ENCODE measurements around the gene REV3L. TPM values are rescaled to one million over a fixed set of nuclear protein-coding genes. Genes with fewer than 3 reads are reported as not detected.

The REV3L gene
- total and polyA plus RNA-seq, 9 of the 15 experiments (the other 6 are each of a cell fraction or from before 2014, with no cell fraction given) = 5.5 to 24.4 (median 14.4) TPM

DNA sequence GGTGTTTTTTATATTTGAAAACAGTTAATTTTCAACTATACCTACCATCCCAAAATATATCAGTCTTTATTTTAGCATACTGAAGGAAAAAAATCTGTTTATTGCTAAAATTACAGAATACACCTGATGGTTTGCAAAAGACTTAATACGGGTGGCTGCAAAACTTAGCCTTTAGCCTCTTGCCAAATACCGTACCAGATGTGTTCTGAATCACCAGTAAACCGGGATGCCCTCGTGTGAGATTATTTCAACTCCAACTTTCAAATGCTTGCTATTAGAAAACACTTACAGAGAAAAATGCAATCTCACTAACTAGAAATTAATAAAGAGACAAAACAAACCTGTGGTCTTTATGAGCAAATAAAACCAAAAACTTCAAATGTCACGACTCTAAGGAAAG, 36.0 kb downstream of the REV3L start:
- Histone ChIP-seq H3K9ac (ENCODE audit: insufficient read depth in 1 of 2, low read depth in 2 of 2, low read length in 2 of 2) (no peak overlapping the region), H3K27ac (ENCODE audit: extremely low read depth, low read depth, low read length) (no peak overlapping the region), H3K4me1 (replicated peaks in 1 of 2; ENCODE audit: control insufficient read depth in 2 of 2, insufficient read depth in 2 of 2, low read length in 2 of 2) (no peaks in the 10 kb centered on the region; a peak in 1 of 5 replicates), H2AFZ (ENCODE audit: low read depth, low read length) (no peak overlapping the region), H3K27me3 (ENCODE audit: control insufficient read depth in 2 of 2, insufficient read depth in 2 of 2, low read length in 2 of 2) (no peaks in the 10 kb centered on the region), H4K20me1 (replicated peaks; ENCODE audit: control insufficient read depth, insufficient read depth, low read length) (no peaks in the 10 kb centered on the region), H3K9me1 (ENCODE audit: control insufficient read depth, insufficient read depth, low read length) (no peaks in the 10 kb centered on the region), H3K79me2 (ENCODE audit: control insufficient read depth, insufficient read depth, low read length) (peaks cover 47% of the 10 kb centered on the region), H3K36me3 (ENCODE audit: control insufficient read depth, insufficient read depth, low read length) (no peaks in the 10 kb centered on the region), H3K9me3 (replicated peaks; ENCODE audit: control insufficient read depth, insufficient read depth, low read depth, low read length) (no peaks in the 10 kb centered on the region), H3K4me2 (ENCODE audit: insufficient read depth, low read length) (no peak overlapping the region), H3K4me3 (no peak overlapping the region)
- BruUV-seq (replicated peaks) = no TSS peak
- WGBS (ENCODE audit: insufficient coverage, low coverage, missing lambda C conversion rate) = 84% methylated on average over 5 of the region's 5 CpGs
- no peak for DNase-seq (ENCODE audit: extremely low read depth in 1 of 4, low spot score in 3 of 4)
- ChIA-PET CTCF (ENCODE audit: low intra/inter-chr PET ratio) (no interaction called here), POLR2A (no interaction called here)
- no peak for TF ChIP-seq ZC3H8 (IDR thresholded peaks at IDR 0.05)
- TF ChIP-seq, protein P1, sequence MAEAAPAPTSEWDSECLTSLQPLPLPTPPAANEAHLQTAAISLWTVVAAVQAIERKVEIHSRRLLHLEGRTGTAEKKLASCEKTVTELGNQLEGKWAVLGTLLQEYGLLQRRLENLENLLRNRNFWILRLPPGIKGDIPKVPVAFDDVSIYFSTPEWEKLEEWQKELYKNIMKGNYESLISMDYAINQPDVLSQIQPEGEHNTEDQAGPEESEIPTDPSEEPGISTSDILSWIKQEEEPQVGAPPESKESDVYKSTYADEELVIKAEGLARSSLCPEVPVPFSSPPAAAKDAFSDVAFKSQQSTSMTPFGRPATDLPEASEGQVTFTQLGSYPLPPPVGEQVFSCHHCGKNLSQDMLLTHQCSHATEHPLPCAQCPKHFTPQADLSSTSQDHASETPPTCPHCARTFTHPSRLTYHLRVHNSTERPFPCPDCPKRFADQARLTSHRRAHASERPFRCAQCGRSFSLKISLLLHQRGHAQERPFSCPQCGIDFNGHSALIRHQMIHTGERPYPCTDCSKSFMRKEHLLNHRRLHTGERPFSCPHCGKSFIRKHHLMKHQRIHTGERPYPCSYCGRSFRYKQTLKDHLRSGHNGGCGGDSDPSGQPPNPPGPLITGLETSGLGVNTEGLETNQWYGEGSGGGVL (CRISPR knock-in tag; IDR thresholded peaks at IDR 0.05) = no peak
- no peak for TF ChIP-seq ZNF3 (CRISPR knock-in tag; IDR thresholded peaks at IDR 0.05)
- TF ChIP-seq FOXJ3 (CRISPR knock-in tag; IDR thresholded peaks at IDR 0.05) = no peak
- TF ChIP-seq GTF2A2 (tag; IDR thresholded peaks at IDR 0.05) = no peak
- no peak for TF ChIP-seq MAFF (IDR thresholded peaks at IDR 0.05; ENCODE audit: low read length)
- no peak for TF ChIP-seq SRSF7 (optimal IDR thresholded peaks at IDR 0.05; ENCODE audit: low read depth, low read length)
- TF ChIP-seq KLF16 (IDR thresholded peaks at IDR 0.05) = no peak
- TF ChIP-seq, protein P2, sequence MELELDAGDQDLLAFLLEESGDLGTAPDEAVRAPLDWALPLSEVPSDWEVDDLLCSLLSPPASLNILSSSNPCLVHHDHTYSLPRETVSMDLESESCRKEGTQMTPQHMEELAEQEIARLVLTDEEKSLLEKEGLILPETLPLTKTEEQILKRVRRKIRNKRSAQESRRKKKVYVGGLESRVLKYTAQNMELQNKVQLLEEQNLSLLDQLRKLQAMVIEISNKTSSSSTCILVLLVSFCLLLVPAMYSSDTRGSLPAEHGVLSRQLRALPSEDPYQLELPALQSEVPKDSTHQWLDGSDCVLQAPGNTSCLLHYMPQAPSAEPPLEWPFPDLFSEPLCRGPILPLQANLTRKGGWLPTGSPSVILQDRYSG (tag; conservative IDR thresholded peaks at IDR 0.05; ENCODE audit: low read depth) = no peak
- no peak for TF ChIP-seq ZNF77 (CRISPR knock-in tag; IDR thresholded peaks at IDR 0.05)
- TF ChIP-seq LCOR (CRISPR knock-in tag; IDR thresholded peaks at IDR 0.05) = no peak
- TF ChIP-seq KDM2B (CRISPR knock-in tag; IDR thresholded peaks at IDR 0.05) = no peak
- no peak for TF ChIP-seq ZNF324 (CRISPR knock-in tag; IDR thresholded peaks at IDR 0.05)
- TF ChIP-seq, protein P3, sequence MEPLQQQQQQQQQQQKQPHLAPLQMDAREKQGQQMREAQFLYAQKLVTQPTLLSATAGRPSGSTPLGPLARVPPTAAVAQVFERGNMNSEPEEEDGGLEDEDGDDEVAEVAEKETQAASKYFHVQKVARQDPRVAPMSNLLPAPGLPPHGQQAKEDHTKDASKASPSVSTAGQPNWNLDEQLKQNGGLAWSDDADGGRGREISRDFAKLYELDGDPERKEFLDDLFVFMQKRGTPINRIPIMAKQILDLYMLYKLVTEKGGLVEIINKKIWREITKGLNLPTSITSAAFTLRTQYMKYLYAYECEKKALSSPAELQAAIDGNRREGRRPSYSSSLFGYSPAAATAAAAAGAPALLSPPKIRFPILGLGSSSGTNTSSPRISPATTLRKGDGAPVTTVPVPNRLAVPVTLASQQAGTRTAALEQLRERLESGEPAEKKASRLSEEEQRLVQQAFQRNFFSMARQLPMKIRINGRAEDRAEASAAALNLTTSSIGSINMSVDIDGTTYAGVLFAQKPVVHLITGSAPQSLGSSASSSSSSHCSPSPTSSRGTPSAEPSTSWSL (CRISPR knock-in tag; IDR thresholded peaks at IDR 0.05; ENCODE audit: borderline replicate concordance) = no peak
- no peak for TF ChIP-seq HMGN3 (IDR thresholded peaks at IDR 0.05; ENCODE audit: borderline replicate concordance, extremely low read depth, insufficient read length, low read depth, low read length)
- TF ChIP-seq LARP7 (IDR thresholded peaks at IDR 0.05) = no peak
- TF ChIP-seq, protein P4, sequence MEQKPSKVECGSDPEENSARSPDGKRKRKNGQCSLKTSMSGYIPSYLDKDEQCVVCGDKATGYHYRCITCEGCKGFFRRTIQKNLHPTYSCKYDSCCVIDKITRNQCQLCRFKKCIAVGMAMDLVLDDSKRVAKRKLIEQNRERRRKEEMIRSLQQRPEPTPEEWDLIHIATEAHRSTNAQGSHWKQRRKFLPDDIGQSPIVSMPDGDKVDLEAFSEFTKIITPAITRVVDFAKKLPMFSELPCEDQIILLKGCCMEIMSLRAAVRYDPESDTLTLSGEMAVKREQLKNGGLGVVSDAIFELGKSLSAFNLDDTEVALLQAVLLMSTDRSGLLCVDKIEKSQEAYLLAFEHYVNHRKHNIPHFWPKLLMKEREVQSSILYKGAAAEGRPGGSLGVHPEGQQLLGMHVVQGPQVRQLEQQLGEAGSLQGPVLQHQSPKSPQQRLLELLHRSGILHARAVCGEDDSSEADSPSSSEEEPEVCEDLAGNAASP (IDR thresholded peaks at IDR 0.05) = no peak
- TF ChIP-seq ZFP30 (CRISPR knock-in tag; IDR thresholded peaks at IDR 0.05; ENCODE audit: borderline replicate concordance) = no peak
- TF ChIP-seq HDAC6 (IDR thresholded peaks at IDR 0.05; ENCODE audit: low read depth, low read length) = no peak
- intact Hi-C loops (cut with micrococcal nuclease) = no loop called here
- ATAC-seq = no peak
- in situ Hi-C loops (cut with MboI) = no loop called here
- FAIRE-seq = no peak
